Astrocyte (in vitro differentiated cells and primary cell): ENCODE data around the gene RFX7.

Experiments
- EZH2 ChIP-seq: IDR thresholded peaks from 2 replicates; pipeline ENCODE4 v1.6.1; 2012; ENCODE audit warnings: mild to moderate bottlenecking, low read length, inconsistent platforms; ENCODE audit not compliant: insufficient read depth
- TF ChIP-seq, protein P1 (sequence below): IDR thresholded peaks from 2 replicates; pipeline ENCODE4 v1.5.1; 2011; ENCODE audit warnings: low read depth, mild to moderate bottlenecking, inconsistent platforms, low read length, moderate library complexity; ENCODE audit not compliant: insufficient read depth

DNA sequence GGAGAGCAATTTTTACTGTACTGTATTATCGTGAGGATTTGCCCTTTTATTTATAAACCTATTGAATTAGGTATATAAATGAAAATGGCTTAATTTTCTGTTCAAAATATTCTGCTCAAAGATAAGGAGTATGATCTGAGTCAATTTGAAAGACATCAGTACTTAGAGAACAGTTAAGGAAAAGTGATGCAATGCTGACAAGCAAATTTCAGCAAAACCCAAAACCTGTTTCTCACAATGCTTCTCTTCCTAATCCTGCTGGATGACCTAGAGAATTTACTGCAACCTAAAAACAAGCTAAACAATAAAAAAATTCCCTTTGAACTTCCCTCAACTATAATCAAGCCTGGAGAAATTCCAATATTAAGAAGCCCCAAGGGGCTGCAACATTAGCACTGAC lies 82.7 kb downstream of the RFX7 start:
- TF ChIP-seq, protein P1, sequence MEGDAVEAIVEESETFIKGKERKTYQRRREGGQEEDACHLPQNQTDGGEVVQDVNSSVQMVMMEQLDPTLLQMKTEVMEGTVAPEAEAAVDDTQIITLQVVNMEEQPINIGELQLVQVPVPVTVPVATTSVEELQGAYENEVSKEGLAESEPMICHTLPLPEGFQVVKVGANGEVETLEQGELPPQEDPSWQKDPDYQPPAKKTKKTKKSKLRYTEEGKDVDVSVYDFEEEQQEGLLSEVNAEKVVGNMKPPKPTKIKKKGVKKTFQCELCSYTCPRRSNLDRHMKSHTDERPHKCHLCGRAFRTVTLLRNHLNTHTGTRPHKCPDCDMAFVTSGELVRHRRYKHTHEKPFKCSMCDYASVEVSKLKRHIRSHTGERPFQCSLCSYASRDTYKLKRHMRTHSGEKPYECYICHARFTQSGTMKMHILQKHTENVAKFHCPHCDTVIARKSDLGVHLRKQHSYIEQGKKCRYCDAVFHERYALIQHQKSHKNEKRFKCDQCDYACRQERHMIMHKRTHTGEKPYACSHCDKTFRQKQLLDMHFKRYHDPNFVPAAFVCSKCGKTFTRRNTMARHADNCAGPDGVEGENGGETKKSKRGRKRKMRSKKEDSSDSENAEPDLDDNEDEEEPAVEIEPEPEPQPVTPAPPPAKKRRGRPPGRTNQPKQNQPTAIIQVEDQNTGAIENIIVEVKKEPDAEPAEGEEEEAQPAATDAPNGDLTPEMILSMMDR, result no peak
- no peak for TF ChIP-seq EZH2
